Neutrophil (primary cell): ENCODE results near the gene KIT.

ENCODE experiments used
- H3K27ac ChIP-seq: fragments of 200-600 bp; sonication (generic); 2 replicates; pipeline ENCODE4 v1.5.1; 2016; ENCODE audit warnings: mild to moderate bottlenecking, moderate library complexity
- H3K27me3 ChIP-seq: fragments of 200-600 bp; sonication (generic); 2 replicates; pipeline ENCODE4 v1.6.0; 2016; ENCODE audit warnings: mild to moderate bottlenecking
- H3K36me3 ChIP-seq: fragments of 200-600 bp; sonication (generic); 2 replicates; pipeline ENCODE4 v1.5.1; 2017
- H3K4me1 ChIP-seq, 2 experiments: fragments of 200-600 bp in 1 of 2; sonication (generic) in 1 of 2; 1 replicate in 1 of 2; 2 replicates in 1 of 2; pipeline versions ENCODE4 v1.5.1 to v1.6.1; 2013 to 2016; ENCODE audit warnings: low read depth in 1 of 2, low read length in 1 of 2, mild to moderate bottlenecking in 1 of 2, moderate library complexity in 1 of 2; ENCODE audit not compliant: control insufficient read depth in 1 of 2, insufficient read depth in 1 of 2
- H3K4me3 ChIP-seq, 2 experiments: fragments of 200-600 bp in 1 of 2; sonication (generic) in 1 of 2; 1 replicate in 1 of 2; 2 replicates in 1 of 2; pipeline ENCODE4 v1.5.1; 2013 to 2016; ENCODE audit warnings: low read depth in 1 of 2, low read length in 1 of 2, mild to moderate bottlenecking in 1 of 2, moderate library complexity in 1 of 2
- H3K9me3 ChIP-seq: fragments of 200-600 bp; sonication (generic); 2 replicates; pipeline ENCODE4 v1.5.1; 2016
- TF ChIP-seq, protein P1 (sequence below): fragments of 200-600 bp; sonication (generic); IDR thresholded peaks from 2 replicates; pipeline ENCODE4 v1.5.1; 2016; ENCODE audit warnings: antibody characterized with exemption

The KIT gene

DNA sequence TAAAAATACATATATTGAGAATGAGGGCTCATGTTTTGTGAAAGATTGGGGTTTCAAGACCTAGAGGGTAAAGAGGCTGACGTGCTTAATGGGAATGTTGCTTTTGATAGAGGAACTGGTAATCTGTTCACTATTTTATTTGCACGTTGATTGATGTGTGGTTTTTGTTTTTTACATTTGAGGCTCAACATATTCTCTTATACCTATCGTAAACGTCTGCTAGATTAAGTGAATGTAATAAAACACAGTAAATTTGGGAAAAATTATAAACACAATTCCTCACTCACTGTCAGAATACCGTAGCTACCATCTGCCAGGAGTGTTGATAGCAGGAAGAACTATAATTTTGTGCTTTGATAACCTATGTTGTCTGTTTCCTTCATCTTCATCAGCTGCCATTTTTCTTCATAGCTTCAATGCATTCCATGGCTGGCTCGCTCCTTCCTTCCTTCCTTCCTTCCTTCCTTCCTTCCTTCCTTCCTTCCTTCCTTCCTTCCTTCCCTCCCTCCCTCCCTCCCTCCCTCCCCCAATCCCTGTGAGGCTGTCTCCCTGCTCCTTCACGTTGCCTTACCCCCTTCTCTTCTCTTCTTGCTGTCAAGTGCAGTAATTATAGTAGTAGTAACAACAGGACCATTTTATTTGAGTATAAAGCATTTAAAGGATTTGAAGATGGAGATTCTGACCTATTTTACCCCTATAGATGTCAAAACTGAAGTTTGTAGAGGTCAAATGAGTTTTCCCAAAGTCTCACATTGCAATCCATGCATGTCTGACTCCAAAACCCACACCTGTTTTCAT, 20.3 kb downstream of the KIT start:
- Histone ChIP-seq H3K36me3 (no peaks in the 10 kb centered on the region), H3K4me3 (no peak overlapping the region), H3K4me1 (peaks cover 0 to 5% of the 10 kb centered on the region in 2 experiments), H3K9me3 (no peaks in the 10 kb centered on the region), H3K27ac (no peak overlapping the region), H3K27me3 (no peaks in the 10 kb centered on the region)
- TF ChIP-seq, protein P1, sequence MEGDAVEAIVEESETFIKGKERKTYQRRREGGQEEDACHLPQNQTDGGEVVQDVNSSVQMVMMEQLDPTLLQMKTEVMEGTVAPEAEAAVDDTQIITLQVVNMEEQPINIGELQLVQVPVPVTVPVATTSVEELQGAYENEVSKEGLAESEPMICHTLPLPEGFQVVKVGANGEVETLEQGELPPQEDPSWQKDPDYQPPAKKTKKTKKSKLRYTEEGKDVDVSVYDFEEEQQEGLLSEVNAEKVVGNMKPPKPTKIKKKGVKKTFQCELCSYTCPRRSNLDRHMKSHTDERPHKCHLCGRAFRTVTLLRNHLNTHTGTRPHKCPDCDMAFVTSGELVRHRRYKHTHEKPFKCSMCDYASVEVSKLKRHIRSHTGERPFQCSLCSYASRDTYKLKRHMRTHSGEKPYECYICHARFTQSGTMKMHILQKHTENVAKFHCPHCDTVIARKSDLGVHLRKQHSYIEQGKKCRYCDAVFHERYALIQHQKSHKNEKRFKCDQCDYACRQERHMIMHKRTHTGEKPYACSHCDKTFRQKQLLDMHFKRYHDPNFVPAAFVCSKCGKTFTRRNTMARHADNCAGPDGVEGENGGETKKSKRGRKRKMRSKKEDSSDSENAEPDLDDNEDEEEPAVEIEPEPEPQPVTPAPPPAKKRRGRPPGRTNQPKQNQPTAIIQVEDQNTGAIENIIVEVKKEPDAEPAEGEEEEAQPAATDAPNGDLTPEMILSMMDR, result no peak

DNA sequence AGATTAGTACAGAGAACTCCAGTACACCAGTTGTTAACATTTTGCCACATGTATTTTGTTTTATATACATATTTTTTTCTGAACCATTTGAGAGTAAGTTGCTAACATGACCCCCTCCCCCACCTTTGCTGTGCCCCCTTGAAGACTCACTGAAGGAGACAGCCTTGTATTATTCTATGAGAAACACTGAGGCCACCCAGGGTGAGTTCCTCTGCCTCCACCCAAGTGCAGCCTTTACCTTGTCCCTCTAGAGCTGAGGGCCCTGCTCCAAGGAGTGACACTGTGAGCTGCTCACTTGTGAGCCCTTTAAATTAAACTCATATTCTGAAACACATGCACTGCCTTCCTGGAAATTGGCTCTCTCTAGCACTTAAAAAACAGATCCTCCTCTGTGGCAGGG, 21.1 kb downstream of the KIT start:
- H3K27me3 ChIP-seq, result no peaks in the 10 kb centered on the region
- no peaks in the 10 kb centered on the region for H3K36me3 ChIP-seq
- peaks cover 2 to 12% of the 10 kb centered on the region in 2 experiments for H3K4me1 ChIP-seq
- TF ChIP-seq, protein P1, result no peak
- no peak overlapping the region for H3K27ac ChIP-seq
- H3K4me3 ChIP-seq, result no peak overlapping the region
- H3K9me3 ChIP-seq, result no peaks in the 10 kb centered on the region

DNA sequence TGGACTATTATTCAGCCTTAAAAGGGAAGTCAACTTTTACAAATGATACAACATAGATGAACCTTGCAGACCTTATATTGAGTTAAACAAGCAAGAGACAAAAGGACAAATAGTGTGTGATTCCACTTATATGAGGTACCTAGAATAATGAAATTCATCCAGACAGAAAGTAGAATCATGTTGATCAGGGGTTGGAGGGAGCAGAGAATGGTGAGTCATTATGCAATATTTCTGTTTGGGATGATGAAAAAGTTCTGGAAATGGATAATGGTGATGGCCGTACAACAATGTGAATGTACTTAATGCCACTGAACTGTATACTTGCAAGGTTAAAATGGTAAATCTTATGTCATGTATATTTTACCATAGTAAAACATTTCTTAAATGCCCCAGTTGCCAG, 22.1 kb downstream of the KIT start:
- Histone ChIP-seq H3K36me3 (no peaks in the 10 kb centered on the region), H3K4me3 (no peak overlapping the region), H3K4me1 (peaks cover 2 to 16% of the 10 kb centered on the region in 2 experiments), H3K27me3 (no peaks in the 10 kb centered on the region), H3K27ac (no peak overlapping the region), H3K9me3 (no peaks in the 10 kb centered on the region)
- TF ChIP-seq, protein P1, result no peak

DNA sequence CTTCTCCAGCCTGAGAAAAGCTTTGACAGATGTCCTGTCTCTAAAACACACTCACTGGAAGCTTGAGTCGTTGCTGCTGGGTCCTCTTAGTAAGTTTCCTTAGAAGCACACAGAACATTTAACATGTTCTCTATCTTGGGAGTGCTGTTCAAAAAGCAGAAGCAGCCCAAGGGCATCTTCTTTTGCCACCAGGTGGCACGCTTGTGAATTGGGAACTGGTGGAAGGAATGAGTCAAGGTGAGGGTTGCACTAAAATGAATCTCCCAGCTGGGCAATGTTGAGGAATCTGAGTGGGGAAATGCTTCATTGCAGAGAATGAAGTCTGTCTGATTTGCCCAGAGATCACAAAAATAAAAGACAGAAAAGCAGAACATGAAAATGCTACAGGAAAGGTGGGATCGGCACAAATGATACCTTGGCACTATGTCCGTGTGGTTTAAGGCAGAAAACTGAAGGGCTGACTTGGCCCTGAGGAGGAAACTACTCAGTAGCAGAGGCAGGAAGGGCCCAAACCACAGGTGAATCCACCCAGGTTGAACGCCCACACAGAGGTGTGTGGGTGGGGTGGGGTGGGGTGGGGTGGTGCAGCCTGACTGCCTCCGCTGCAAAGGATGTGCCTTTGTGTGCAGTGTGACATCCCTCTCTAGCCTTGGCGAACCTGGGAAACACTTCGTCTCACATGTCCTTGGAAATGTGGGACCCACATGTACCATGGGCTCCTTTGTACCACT, 26.0 kb downstream of the KIT start:
- H3K9me3 ChIP-seq, result no peaks in the 10 kb centered on the region
- H3K4me3 ChIP-seq, result no peak overlapping the region

DNA sequence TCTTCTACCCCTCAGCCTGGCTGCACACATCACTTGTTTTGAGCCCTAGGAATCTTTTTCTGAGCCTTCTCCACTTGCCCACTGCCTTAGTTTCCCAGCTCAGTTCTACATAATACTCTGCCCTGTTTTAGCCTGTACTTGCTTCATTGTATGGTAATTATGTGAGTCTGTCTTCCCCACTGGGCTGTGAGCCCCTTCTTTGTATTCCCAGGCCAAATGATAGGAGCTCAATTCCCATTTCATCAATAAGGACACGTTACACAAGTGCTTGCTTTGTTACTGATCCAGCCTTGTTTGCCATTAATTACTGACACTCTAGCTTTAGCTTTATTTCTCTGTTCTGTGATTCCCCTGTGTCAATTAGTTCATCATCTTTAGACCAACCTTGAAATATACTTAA, 28.1 kb downstream of the KIT start:
- TF ChIP-seq, protein P1, result no peak
- Histone ChIP-seq H3K27ac (no peak overlapping the region), H3K9me3 (no peaks in the 10 kb centered on the region), H3K27me3 (no peaks in the 10 kb centered on the region), H3K4me1 (peaks cover 19 to 38% of the 10 kb centered on the region in 2 experiments), H3K36me3 (no peaks in the 10 kb centered on the region), H3K4me3 (no peak overlapping the region)

More for the DNA sequence above, 26.0 kb downstream of the KIT start:
- H3K36me3 ChIP-seq, result no peaks in the 10 kb centered on the region
- no peaks in the 10 kb centered on the region for H3K27me3 ChIP-seq
- TF ChIP-seq, protein P1, result peak; percentile 72
- peaks cover 19 to 34% of the 10 kb centered on the region in 2 experiments for H3K4me1 ChIP-seq
- H3K27ac ChIP-seq, result no peak overlapping the region
